GM12872 (cell line): Measurements from ENCODE around the gene RASL11B.

Experiments
- TF ChIP-seq, protein P1 (sequence below): IDR thresholded peaks from 3 replicates; pipeline ENCODE4 v1.5.1; 2011; ENCODE audit warnings: low read depth, mild to moderate bottlenecking, low read length, moderate library complexity; ENCODE audit not compliant: insufficient read depth

The RASL11B gene

DNA sequence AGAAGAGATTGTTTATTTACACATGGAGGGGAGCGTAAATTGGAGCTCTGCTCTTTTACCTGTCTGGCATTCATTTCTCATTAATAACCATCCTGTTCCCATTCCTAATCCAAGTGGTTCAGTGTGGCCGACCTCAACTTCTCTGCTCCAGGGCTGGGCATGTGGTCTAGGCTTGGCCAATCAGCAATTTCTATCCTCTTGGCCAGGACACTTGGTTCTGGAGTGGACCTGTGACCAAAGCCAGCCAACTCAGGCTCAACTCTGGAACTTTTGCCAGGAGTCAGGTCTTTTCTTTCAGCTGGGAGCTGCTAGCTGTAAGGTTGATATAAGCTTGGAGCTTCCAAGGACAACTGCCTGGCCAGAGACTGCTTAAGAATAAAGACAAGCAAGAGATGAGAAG is 15.6 kb upstream of the RASL11B start:
- TF ChIP-seq, protein P1, sequence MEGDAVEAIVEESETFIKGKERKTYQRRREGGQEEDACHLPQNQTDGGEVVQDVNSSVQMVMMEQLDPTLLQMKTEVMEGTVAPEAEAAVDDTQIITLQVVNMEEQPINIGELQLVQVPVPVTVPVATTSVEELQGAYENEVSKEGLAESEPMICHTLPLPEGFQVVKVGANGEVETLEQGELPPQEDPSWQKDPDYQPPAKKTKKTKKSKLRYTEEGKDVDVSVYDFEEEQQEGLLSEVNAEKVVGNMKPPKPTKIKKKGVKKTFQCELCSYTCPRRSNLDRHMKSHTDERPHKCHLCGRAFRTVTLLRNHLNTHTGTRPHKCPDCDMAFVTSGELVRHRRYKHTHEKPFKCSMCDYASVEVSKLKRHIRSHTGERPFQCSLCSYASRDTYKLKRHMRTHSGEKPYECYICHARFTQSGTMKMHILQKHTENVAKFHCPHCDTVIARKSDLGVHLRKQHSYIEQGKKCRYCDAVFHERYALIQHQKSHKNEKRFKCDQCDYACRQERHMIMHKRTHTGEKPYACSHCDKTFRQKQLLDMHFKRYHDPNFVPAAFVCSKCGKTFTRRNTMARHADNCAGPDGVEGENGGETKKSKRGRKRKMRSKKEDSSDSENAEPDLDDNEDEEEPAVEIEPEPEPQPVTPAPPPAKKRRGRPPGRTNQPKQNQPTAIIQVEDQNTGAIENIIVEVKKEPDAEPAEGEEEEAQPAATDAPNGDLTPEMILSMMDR: no peak

DNA sequence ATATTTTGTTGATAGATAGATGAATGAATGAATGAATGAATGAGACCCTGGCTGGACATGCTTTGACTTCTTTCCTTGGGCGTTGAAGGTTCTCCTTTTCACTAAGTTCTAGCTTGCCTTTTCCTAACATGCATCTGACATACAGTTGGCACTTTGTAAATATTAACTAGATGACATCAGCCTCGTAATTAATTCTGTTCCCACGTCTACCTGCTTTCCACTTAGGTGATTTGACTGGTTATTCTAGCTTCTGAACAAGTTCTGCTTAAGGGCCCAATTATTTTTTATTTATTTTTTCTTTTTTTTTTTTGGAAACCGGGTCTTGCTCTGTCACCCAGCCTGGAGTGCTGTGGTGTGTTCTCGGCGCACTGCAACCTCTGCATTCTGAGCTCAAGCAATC is 13.9 kb upstream of the RASL11B start:
- TF ChIP-seq, protein P1: no peak

DNA sequence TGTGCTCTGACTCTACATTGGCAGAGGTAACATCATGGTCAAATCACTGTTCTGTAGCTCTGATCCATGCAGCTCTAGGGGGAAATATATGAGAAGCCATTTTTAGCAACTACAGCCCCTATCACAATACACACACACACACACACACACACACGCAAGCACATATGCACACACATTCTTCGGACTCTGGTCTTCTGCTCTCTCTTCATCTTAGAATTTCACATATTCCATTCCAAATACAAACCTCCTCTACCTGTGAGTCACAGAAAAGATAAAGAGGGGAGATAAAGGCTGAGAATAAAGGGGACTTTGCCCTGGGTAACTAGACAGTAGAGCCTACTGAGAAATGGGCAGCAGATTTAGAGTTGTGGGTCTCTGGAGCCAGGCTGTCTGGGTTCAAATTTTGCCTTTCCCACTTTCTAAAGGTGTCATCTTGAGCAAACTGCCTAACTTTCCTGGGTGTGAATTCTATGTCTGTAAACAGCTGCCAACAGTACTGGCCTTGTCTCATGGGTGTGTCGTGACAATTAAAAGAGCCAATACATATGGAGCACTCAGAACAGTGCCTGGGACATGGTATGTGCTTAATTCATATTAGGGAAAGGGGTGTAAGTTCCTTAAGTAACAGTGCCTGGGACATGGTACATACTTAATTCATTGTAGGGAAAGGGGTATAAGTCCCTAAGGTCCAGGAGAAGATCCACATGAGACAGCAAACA is 11.6 kb upstream of the RASL11B start:
- TF ChIP-seq, protein P1: no peak

DNA sequence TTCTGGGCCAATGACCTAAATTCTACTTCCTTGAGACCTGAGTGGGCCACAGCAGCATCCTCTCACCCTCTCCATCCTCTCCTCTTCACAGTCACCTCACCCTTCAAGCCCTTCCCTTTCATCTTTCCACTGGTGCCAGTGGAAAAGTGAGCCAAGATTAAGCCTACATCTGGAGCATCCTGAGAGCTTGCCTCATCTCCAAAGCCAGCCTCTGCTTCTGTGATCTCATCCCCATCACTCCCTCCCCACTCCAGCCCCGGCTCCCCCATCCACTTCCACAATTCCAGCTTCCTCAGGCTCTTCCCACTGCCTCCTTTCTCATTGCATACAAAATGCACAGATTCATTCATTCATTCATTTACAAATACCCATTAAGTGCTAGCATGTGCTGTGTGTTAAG is 10.1 kb upstream of the RASL11B start:
- TF ChIP-seq, protein P1: no peak

DNA sequence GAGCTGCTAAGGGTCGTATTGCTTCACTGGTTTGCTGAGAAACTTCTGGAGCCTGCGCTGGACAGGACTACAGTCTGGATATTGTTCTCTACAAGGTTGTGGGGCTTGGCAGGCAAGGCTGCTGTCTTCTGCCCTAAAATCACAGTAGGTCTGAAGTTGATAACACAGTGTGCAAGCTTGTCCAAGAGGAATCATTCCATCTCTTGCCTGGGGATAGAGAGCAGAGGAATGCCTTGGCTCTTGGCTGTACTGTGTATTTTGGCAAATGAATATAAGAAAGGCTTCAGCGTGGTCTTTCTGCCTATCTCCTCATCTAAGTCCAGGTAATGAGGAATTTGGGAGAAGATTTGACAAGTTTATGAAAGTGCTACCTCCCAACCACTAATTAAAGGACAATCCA is 9.4 kb upstream of the RASL11B start:
- TF ChIP-seq, protein P1: no peak

DNA sequence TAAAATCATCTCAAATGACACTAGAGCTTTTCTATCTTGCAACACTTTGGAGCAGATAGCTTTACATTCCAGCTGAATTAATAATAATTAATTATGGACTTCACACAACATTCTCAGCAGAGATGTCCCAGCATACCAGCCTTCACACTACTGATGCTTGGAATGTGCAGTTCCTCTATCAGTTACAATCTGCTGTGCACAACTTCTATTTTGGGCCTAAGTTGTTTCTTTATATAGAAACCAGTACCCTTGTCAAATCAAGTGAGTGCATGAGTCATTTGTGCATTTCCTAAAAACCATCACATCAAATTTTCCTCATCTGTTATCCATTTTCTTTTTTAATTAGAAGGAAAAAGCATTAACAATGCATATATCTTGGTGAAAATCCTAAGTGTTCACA is 8.8 kb upstream of the RASL11B start:
- TF ChIP-seq, protein P1: no peak

DNA sequence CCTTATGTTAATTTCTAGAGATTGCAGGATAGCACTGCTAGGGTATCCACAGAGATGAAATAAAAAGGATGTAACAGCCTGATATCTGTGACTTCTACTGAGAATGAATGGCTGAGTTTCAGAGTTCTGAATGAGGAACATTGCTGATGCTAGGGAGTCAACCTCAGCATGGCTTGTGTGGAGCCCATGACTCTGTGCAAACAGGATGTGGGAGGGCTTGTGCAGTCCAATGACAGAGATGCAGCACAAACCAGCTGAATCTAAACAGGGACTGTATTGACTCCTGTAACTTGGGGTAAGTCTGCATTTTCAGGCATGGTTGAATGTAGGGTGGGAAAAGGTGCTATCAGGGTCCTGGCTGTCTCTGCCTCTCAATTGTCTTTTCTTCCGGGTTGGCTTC is 5.3 kb upstream of the RASL11B start:
- TF ChIP-seq, protein P1: no peak
